ENCODE measurements around the gene LRRC56.

DNA sequence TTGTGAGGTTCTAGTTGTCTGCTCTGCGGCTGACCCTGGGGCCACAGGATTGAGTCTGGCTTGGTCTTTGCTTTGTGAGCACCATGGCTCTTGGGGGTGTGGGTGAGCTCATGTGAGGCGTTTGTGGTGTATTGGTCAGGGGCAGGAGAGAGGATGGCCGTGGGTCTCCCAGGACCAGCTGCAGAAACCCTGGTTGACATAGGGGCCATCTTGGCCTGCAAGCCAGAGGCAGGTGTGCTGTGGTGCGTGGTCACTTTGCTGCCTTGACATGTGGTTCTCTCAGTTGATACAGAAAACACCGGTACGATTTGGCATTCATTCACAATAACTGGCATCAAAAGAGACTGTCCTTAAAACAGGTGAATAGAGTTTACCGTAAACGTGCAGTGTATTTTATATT, 50.2 kb downstream of the LRRC56 start:
- TF ChIP-seq, protein P1, sequence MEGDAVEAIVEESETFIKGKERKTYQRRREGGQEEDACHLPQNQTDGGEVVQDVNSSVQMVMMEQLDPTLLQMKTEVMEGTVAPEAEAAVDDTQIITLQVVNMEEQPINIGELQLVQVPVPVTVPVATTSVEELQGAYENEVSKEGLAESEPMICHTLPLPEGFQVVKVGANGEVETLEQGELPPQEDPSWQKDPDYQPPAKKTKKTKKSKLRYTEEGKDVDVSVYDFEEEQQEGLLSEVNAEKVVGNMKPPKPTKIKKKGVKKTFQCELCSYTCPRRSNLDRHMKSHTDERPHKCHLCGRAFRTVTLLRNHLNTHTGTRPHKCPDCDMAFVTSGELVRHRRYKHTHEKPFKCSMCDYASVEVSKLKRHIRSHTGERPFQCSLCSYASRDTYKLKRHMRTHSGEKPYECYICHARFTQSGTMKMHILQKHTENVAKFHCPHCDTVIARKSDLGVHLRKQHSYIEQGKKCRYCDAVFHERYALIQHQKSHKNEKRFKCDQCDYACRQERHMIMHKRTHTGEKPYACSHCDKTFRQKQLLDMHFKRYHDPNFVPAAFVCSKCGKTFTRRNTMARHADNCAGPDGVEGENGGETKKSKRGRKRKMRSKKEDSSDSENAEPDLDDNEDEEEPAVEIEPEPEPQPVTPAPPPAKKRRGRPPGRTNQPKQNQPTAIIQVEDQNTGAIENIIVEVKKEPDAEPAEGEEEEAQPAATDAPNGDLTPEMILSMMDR (IDR thresholded peaks at IDR 0.05; ENCODE audit: insufficient read depth, low read length), result no peak
- TF ChIP-seq POLR2AphosphoS5 (IDR thresholded peaks at IDR 0.05; ENCODE audit: low read depth) (no peak), GABPA (IDR thresholded peaks at IDR 0.05; ENCODE audit: low read depth) (no peak), SPI1 (IDR thresholded peaks at IDR 0.05; ENCODE audit: borderline replicate concordance, low read depth) (no peak)

Measured in HL-60 (cell line).